ENCODE measurements around the gene METTL3. TPM values are rescaled to one million over a fixed set of nuclear protein-coding genes. Genes with fewer than 3 reads are reported as not detected.

Gene METTL3
- total and polyA plus RNA-seq, 2 of the 13 experiments (the other 11 are each of a cell fraction or from before 2014, with no cell fraction given) = 123 to 130 TPM

DNA sequence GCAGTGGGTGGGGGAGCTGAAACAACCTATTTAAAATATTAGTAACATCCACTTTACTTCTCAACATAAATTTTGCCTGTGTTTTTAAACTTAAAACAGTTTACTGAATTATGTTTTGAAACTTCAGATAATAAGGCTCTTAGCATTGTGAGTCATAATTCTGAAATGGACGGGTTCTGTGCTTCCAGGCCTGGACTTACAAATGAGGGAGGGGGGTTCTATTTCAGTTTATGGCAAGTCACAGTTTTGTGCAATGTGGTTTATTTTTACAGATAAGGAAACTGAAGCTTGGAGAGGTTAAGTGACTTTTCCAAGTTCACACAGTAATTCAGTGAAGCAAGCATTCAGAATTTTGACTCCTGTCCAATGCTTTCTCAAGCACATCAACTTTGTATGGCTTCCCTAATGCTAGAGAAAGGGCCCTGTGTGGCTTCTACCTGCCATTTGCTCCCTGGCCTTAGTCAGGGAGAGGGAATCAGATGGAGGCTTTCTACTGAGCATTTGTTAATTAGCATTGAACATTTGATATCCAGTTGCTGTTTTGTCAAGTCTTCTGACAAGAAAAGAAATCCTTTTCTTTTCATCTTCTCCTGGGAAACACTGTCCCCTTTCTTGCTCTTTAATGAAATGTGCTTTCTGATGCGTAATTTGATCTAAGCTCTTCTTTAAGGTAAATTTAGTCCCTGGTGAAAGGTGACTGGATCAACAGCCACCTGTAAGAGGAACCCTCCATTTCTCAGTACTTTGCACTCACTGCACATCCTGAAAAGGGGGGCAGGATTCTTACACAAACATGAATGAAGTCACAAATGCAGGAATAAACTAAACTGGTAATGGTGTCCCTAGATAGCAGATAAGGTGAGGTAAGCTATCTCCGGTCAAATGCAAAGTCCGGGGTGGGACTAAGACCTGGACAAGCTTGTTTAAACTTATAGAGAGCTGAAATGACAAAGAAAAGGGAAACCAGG lies 17.5 kb upstream of the METTL3 start (continued):
- TF ChIP-seq ZSCAN25 (CRISPR knock-in tag; IDR thresholded peaks at IDR 0.05) = no peak; the same call in 1 of the 2 replicates
- peak; percentile 82 for TF ChIP-seq FOXO1 (CRISPR knock-in tag; IDR thresholded peaks at IDR 0.05)
- peak; percentile 74; the same call in 1 of the 2 replicates for TF ChIP-seq ZNF691 (CRISPR knock-in tag; IDR thresholded peaks at IDR 0.05; ENCODE audit: borderline replicate concordance, low read depth)
- no peak for TF ChIP-seq IRF9 (CRISPR knock-in tag; IDR thresholded peaks at IDR 0.05; ENCODE audit: borderline replicate concordance)
- no peak for TF ChIP-seq ZNF878 (CRISPR knock-in tag; IDR thresholded peaks at IDR 0.05)
- TF ChIP-seq RBAK (CRISPR knock-in tag; IDR thresholded peaks at IDR 0.05) = no peak; the same call in 1 of the 2 replicates
- TF ChIP-seq ZNF639 (CRISPR knock-in tag; conservative IDR thresholded peaks at IDR 0.05) = 0 out of 2 replicates have a peak, but pooled peaks have one; percentile 40
- no peak for TF ChIP-seq CHD2 (IDR thresholded peaks at IDR 0.05; ENCODE audit: low read depth, low read length)
- no peak for TF ChIP-seq ZBTB33 (CRISPR knock-in tag; IDR thresholded peaks at IDR 0.05)
- TF ChIP-seq ZNF44 (CRISPR knock-in tag; IDR thresholded peaks at IDR 0.05) = no peak
- no peak for TF ChIP-seq ZNF280D (CRISPR knock-in tag; IDR thresholded peaks at IDR 0.05)
- no peak; the same call in 1 of the 2 replicates for TF ChIP-seq NKX3-1 (CRISPR knock-in tag; IDR thresholded peaks at IDR 0.05)
- TF ChIP-seq TBL1XR1 (IDR thresholded peaks at IDR 0.05; ENCODE audit: borderline replicate concordance, low read length, partially characterized antibody) = peak; percentile 73
- no peak for TF ChIP-seq ZNF446 (CRISPR knock-in tag; IDR thresholded peaks at IDR 0.05)
- no peak for TF ChIP-seq ETS1 (CRISPR knock-in tag; IDR thresholded peaks at IDR 0.05)
- no peak for TF ChIP-seq REXO4 (CRISPR knock-in tag; IDR thresholded peaks at IDR 0.05; ENCODE audit: borderline replicate concordance)
- TF ChIP-seq ZNF605 (CRISPR knock-in tag; IDR thresholded peaks at IDR 0.05) = no peak
